HepG2 (cell line): ENCODE data around the gene INTS7. TPM values are rescaled to one million over a fixed set of nuclear protein-coding genes. Genes with fewer than 3 reads are reported as not detected.

Experiments
- ATAC-seq: fragments of 200-7000 bp; cut with Tn5 transposase; 3 replicates; pipeline ENCODE4 v1.9.1; 2020; ENCODE audit warnings: mild to moderate bottlenecking, moderate library complexity
- BruUV-seq: library from RNA; stranded (reverse); fragments of 400-500 nt; replicated peaks from 2 replicates; lab custom pipeline; 2021; lab: Mats Ljungman, UMichigan
- CTCF ChIA-PET: fragments of 300-600 bp; formaldehyde crosslinking; extraction: SDS; loops from one replicate; lab custom pipeline; 2021; ENCODE audit warnings: low total read pairs, inconsistent platforms, low intra/inter-chr PET ratio; lab: Yijun Ruan, JAX
- POLR2A ChIA-PET: fragments of 350-600 bp; sonication (Branson Sonifier 250); formaldehyde crosslinking; loops from one replicate; lab custom pipeline; 2020; ENCODE audit warnings: antibody characterized with exemption, inconsistent platforms; lab: Yijun Ruan, JAX
- DNase-seq: peaks from one replicate; pipeline ENCODE4 v3.0.0-alpha.2; 2015; ENCODE audit warnings: low spot score
- FAIRE-seq: peaks from 3 replicates; lab custom pipeline; 2011; peaks lifted over from hg19 to GRCh38; lab: Jason Lieb, UNC
- H2AFZ ChIP-seq: one replicate; pipeline ENCODE4 v1.6.1; 2011; ENCODE audit warnings: low read length, inconsistent platforms
- H3K27ac ChIP-seq: fragments of 300-600 bp; 3 replicates; pipeline ENCODE4 v1.8.0; 2011; ENCODE audit warnings: mixed run types, mild to moderate bottlenecking, mixed read lengths, low read length, inconsistent platforms; ENCODE audit not compliant: insufficient read depth; ENCODE audit errors: extremely low read length
- H3K27me3 ChIP-seq, 2 experiments: fragments of 200-600 bp in 1 of 2; 2 replicates in 1 of 2; 3 replicates in 1 of 2; pipeline versions ENCODE4 v1.6.0 to v1.8.0; 2011; ENCODE audit warnings: low read length in 2 of 2, mild to moderate bottlenecking in 2 of 2, moderate library complexity in 2 of 2, inconsistent platforms in 1 of 2; ENCODE audit not compliant: insufficient read depth in 2 of 2, control insufficient read depth in 1 of 2
- H3K36me3 ChIP-seq, 2 experiments: fragments of 200-600 bp in 1 of 2; replicated peaks in 1 of 2; 2 replicates in 1 of 2; 3 replicates in 1 of 2; pipeline versions ENCODE4 v1.5.1 to v1.8.0; 2011; ENCODE audit warnings: low read length in 2 of 2, inconsistent platforms in 1 of 2; ENCODE audit not compliant: insufficient read depth in 2 of 2, control insufficient read depth in 1 of 2
- H3K4me1 ChIP-seq: 2 replicates; pipeline ENCODE4 v1.5.1; 2012; ENCODE audit warnings: low read length, inconsistent platforms; ENCODE audit not compliant: insufficient read depth
- H3K4me2 ChIP-seq: 2 replicates; pipeline ENCODE4 v1.6.0; 2011; ENCODE audit warnings: low read depth, low read length, inconsistent platforms
- H3K4me3 ChIP-seq, 3 experiments: fragments of 200-600 bp in 1 of 3; sonication (generic), shearing (Covaris generic) in 1 of 3; replicated peaks in 1 of 3; 2 replicates each; pipeline ENCODE4 v1.5.1; 2011 to 2016; ENCODE audit warnings: low read length in 3 of 3, inconsistent platforms in 2 of 3, low read depth in 2 of 3, mild to moderate bottlenecking in 2 of 3, control low read depth in 1 of 3, mixed read lengths in 1 of 3; ENCODE audit not compliant: insufficient read depth in 1 of 3
- H3K79me2 ChIP-seq: one replicate; pipeline ENCODE4 v1.6.1; 2011; ENCODE audit warnings: low read length, inconsistent platforms; ENCODE audit not compliant: insufficient read depth
- H3K9ac ChIP-seq: 2 replicates; pipeline ENCODE4 v1.6.0; 2011; ENCODE audit warnings: mild to moderate bottlenecking, low read depth, low read length, inconsistent platforms; ENCODE audit not compliant: insufficient read depth
- H3K9me3 ChIP-seq: 2 replicates; pipeline ENCODE4 v1.5.1; 2012; ENCODE audit warnings: mild to moderate bottlenecking, low read length
- H4K20me1 ChIP-seq: 2 replicates; pipeline ENCODE4 v1.6.0; 2011; ENCODE audit warnings: inconsistent platforms, mild to moderate bottlenecking, low read length, moderate library complexity; ENCODE audit not compliant: insufficient read depth
- ARID5B ChIP-seq: IDR thresholded peaks from 2 replicates; pipeline ENCODE4 v1.4.0; 2020; ENCODE audit warnings: mild to moderate bottlenecking, missing genetic modification reagents
- KAT2B ChIP-seq: fragments of 150-350 bp; IDR thresholded peaks from 2 replicates; pipeline ENCODE4 v1.6.1; 2014; ENCODE audit warnings: low read depth, low read length, borderline replicate concordance
- MAZ ChIP-seq, 2 experiments: sonication (generic) in 1 of 2; formaldehyde crosslinking in 1 of 2; IDR thresholded peaks; 2 replicates each; pipeline versions ENCODE4 v1.5.0 to v1.6.1; 2012 to 2020; ENCODE audit warnings: low read depth in 2 of 2, mild to moderate bottlenecking in 2 of 2, borderline replicate concordance in 1 of 2, improper control_type of control experiment in 1 of 2, low read length in 1 of 2, missing genetic modification reagents in 1 of 2, moderate library complexity in 1 of 2
- SMC3 ChIP-seq: IDR thresholded peaks from 2 replicates; pipeline ENCODE4 v1.6.1; 2011; ENCODE audit warnings: low read length, improper control_type of control experiment
- ZBTB4 ChIP-seq: sonication (generic); formaldehyde crosslinking; IDR thresholded peaks from 2 replicates; pipeline ENCODE4 v1.4.0; 2020; ENCODE audit warnings: missing genetic modification reagents, mild to moderate bottlenecking, borderline replicate concordance
- ZNF3 ChIP-seq: IDR thresholded peaks from 2 replicates; pipeline ENCODE4 v1.7.0; 2017; ENCODE audit warnings: inconsistent platforms
- ZNF775 ChIP-seq: sonication (generic); formaldehyde crosslinking; IDR thresholded peaks from 2 replicates; pipeline ENCODE4 v1.4.0; 2020; ENCODE audit warnings: missing genetic modification reagents, mild to moderate bottlenecking, moderate library complexity, borderline replicate concordance
- ZNF816 ChIP-seq: sonication (generic); formaldehyde crosslinking; IDR thresholded peaks from 2 replicates; pipeline ENCODE4 v1.8.0; 2022; ENCODE audit warnings: missing genetic modification reagents, mild to moderate bottlenecking, borderline replicate concordance
- ZZZ3 ChIP-seq: sonication (generic); formaldehyde crosslinking; IDR thresholded peaks from 2 replicates; pipeline ENCODE4 v1.4.0; 2020; ENCODE audit warnings: missing genetic modification reagents, mild to moderate bottlenecking, borderline replicate concordance
- WGBS: methylation state at CpG from one replicate; pipeline ENCODE4 v1.1.6; 2017; ENCODE audit warnings: low lambda C conversion rate; 5-methylcytosine and 5-hydroxymethylcytosine counted together
- in situ Hi-C: cut with HindIII; loops from 2 replicates; pipeline ENCODE4 v1.10.0; 2017; ENCODE audit warnings: low pct_unique_long_range_greater_than_20kb; ENCODE audit not compliant: extremely low pct_ligation_motif_present
- intact Hi-C: fragments of 100-400 bp; cut with micrococcal nuclease; formaldehyde crosslinking; loops from one replicate; pipeline ENCODE4 v1.10.0; 2022; ENCODE audit not compliant: unreplicated experiment
- polyA plus RNA-seq, 8 experiments: library from polyadenylated mRNA; depleted of rRNA in 3 of 8; stranded (reverse) in 7 of 8; unstranded in 1 of 8; fragments of >200 nt; fragmentation: Illumina TruSeq in 4 of 8; extraction: Trizol in 4 of 8; gene quantifications; 2 replicates each; pipeline versions ENCODE4 v1.2.1 to v1.2.3, GENCODE V29; 2011 to 2016; ENCODE audit warnings: low read depth in 4 of 8, missing spikeins in 1 of 8, mixed read lengths in 1 of 8; ENCODE audit not compliant: insufficient read depth in 1 of 8
- total RNA-seq, 5 experiments: library from RNA; depleted of rRNA; stranded (reverse); fragments of >200 nt; fragmentation: Illumina TruSeq; extraction: Trizol; gene quantifications; 2 replicates each; pipeline ENCODE4 v1.2.3, GENCODE V29; 2016; ENCODE audit warnings: low read depth in 1 of 5

The INTS7 gene
- total and polyA plus RNA-seq, 2 of the 13 experiments (the other 11 are each of a cell fraction or from before 2014, with no cell fraction given) = 18.3 to 22.4 TPM

GRCh38 chr1:211893260-211893659, 142.1 kb downstream of the INTS7 start (continued):
- no peak for TF ChIP-seq ZNF816 (CRISPR knock-in tag)
- 0 out of 2 replicates have a peak, but pooled peaks have one; percentile 20 for TF ChIP-seq ARID5B (CRISPR knock-in tag)
- no peak for TF ChIP-seq KAT2B

GRCh38 chr1:211892577-211892976, 142.8 kb downstream of the INTS7 start:
- in situ Hi-C loops (no loop called here), intact Hi-C loops (no loop called here)
- Histone ChIP-seq H4K20me1 (no peaks in the 10 kb centered on the region), H2AFZ (no peak overlapping the region), H3K9me3 (no peaks in the 10 kb centered on the region), H3K4me1 (peaks cover 85% of the 10 kb centered on the region), H3K36me3 (no peaks in the 10 kb centered on the region), H3K4me3 (no peak overlapping the region), H3K27ac (no peak overlapping the region), H3K4me2 (no peak overlapping the region), H3K27me3 (no peaks in the 10 kb centered on the region), H3K79me2 (no peaks in the 10 kb centered on the region), H3K9ac (no peak overlapping the region)
- ChIA-PET POLR2A (no interaction called here), CTCF (no interaction called here)
- FAIRE-seq (no peak), DNase-seq (no peak), ATAC-seq (no peak)
- TF ChIP-seq ZZZ3 (CRISPR knock-in tag) = no peak
- no peak for TF ChIP-seq MAZ (IDR thresholded peaks at IDR 0.05; ENCODE audit: borderline replicate concordance, low read depth, low read length)
- no peak for TF ChIP-seq MAZ (CRISPR knock-in tag; IDR thresholded peaks at IDR 0.05; ENCODE audit: low read depth)
- TF ChIP-seq ZNF775 = no peak
- no peak for TF ChIP-seq SMC3
- no peak for TF ChIP-seq ZNF3 (CRISPR knock-in tag)
- no peak for TF ChIP-seq ZBTB4 (CRISPR knock-in tag)
- no TSS peak for BruUV-seq
- WGBS = 29% methylated on average over 3 of the region's 3 CpGs
